ENCODE data around the gene ANXA6. TPM values are rescaled to one million over a fixed set of nuclear protein-coding genes. Genes with fewer than 3 reads are reported as not detected.

ANXA6 gene
- polyA plus RNA-seq, 1 donor (not counting 4 experiments of a cell fraction or from before 2014, with no cell fraction given): 37.0 TPM

DNA sequence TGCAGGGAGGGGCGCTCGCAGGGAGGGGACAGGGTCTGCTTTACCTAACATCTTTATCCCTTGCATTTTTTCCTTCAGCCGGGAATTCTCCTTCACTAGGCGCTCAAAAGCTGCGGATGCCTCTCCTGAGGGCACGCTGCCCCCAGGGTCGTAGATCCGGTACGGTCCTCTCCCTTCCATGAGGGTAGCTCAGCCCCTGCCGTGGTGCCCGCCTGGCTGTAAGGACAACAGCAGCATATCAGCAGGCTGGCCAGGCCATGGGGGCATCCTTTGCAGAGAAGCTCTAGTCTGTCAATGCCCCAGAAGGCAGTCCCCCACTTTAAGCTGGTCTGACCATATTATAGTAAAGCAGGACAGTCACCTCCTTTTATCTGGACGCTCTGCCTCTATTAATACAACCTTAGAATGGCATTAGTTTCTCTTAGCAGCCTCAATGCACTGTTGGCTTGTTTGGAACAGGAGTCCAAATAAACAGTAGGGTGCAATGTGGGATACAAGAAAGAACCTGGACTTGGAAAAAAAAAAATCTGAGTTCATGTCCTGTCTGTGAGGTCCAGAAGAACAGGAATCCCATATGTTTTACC, 92.6 kb downstream of the ANXA6 start:
- TF ChIP-seq, protein P1, sequence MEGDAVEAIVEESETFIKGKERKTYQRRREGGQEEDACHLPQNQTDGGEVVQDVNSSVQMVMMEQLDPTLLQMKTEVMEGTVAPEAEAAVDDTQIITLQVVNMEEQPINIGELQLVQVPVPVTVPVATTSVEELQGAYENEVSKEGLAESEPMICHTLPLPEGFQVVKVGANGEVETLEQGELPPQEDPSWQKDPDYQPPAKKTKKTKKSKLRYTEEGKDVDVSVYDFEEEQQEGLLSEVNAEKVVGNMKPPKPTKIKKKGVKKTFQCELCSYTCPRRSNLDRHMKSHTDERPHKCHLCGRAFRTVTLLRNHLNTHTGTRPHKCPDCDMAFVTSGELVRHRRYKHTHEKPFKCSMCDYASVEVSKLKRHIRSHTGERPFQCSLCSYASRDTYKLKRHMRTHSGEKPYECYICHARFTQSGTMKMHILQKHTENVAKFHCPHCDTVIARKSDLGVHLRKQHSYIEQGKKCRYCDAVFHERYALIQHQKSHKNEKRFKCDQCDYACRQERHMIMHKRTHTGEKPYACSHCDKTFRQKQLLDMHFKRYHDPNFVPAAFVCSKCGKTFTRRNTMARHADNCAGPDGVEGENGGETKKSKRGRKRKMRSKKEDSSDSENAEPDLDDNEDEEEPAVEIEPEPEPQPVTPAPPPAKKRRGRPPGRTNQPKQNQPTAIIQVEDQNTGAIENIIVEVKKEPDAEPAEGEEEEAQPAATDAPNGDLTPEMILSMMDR (optimal IDR thresholded peaks at IDR 0.05 in 1 of 3, IDR thresholded peaks at IDR 0.05 in 1 of 3, conservative IDR thresholded peaks at IDR 0.05 in 1 of 3; ENCODE audit: extremely low read depth in 1 of 3, insufficient read depth in 2 of 3, low read length in 3 of 3): no peak
- TF ChIP-seq EZH2 (IDR thresholded peaks at IDR 0.05; ENCODE audit: low read length): no peak
- no peaks in the 10 kb centered on the region for H3K27me3 ChIP-seq (ENCODE audit: control insufficient read depth, extremely low read depth, insufficient read depth, low read length)
- H4K20me1 ChIP-seq (ENCODE audit: control insufficient read depth, extremely low read depth, insufficient read depth, low read length): peaks cover 5% of the 10 kb centered on the region
- H3K79me2 ChIP-seq (ENCODE audit: control insufficient read depth, insufficient read depth, low read length): peaks cover 66% of the 10 kb centered on the region
- FAIRE-seq: no peak
- peaks cover 50 to 53% of the 10 kb centered on the region in 2 experiments for H3K36me3 ChIP-seq (ENCODE audit: control insufficient read depth in 2 of 2, extremely low read depth in 1 of 2, insufficient read depth in 2 of 2, low read length in 2 of 2)
- no peak overlapping the region for H2AFZ ChIP-seq (ENCODE audit: control insufficient read depth, low read length)
- no peak for DNase-seq (ENCODE audit: low read depth, low spot score)
- H3K4me2 ChIP-seq (ENCODE audit: control insufficient read depth, extremely low read depth, insufficient read depth, low read depth, low read length): no peak overlapping the region
- H3K27ac ChIP-seq (ENCODE audit: control insufficient read depth, insufficient read depth, low read length): no peak overlapping the region
- no peak overlapping the region for H3K9ac ChIP-seq (ENCODE audit: control insufficient read depth, extremely low read depth, insufficient read depth, low read length)
- no peaks in the 10 kb centered on the region for H3K9me3 ChIP-seq (ENCODE audit: control insufficient read depth, low read depth, low read length)
- no peaks in the 10 kb centered on the region for H3K9me1 ChIP-seq (ENCODE audit: control insufficient read depth, extremely low read depth, insufficient read depth, low read length)
- dilution Hi-C loops (cut with MboI; ENCODE audit: extremely low pct_ligation_motif_present, low sequenced_read_pairs): no loop called here
- peaks cover 4% of the 10 kb centered on the region for H3K4me1 ChIP-seq (ENCODE audit: control insufficient read depth, extremely low read depth, insufficient read depth, low read length)
- H3K4me3 ChIP-seq (ENCODE audit: control insufficient read depth in 2 of 3, extremely low read depth in 1 of 3, insufficient read depth in 2 of 3, low read depth in 1 of 3, low read length in 3 of 3): no peak overlapping the region

DNA sequence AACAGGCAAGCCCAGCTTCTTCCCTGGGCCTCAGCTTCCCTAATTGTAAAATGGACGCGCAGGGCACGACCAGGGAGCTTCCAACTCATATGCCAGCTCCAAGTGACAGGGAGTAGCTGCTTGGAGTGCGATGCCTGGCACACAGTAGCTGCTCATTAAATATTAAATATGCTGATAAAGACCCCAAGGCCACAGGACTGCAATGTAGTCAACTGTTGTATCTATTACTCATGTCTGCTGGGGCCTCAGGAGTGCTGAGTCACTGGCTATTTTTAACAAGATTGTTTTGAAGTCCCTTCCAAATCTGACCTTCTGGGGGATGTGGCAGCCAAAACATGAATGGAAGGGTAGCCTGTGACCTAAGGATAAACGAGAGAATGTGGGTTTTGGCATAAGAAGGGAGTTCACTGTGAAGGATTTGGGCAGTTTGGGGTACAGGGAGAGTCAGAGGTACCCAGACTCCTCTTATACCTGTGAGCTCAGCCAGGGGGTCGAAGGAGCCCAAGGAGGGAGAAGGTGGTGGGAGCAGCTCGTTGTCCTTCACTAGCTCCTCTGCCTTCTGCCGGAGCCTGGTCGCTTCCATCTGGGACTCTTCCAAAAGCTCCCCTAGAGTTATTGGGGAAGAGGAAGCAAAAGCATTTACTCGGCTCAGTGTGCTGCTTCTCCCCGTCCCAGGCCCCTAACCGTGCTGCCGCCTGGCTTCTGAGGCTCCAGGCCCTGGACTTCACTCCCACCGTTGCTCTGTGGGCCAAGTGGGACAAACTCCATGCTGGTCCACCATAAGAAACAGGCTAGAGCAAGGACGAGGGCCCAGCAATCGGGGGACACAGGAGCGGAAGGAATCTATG, 94.2 kb downstream of the ANXA6 start:
- Histone ChIP-seq H3K36me3 (ENCODE audit: control insufficient read depth in 2 of 2, extremely low read depth in 1 of 2, insufficient read depth in 2 of 2, low read length in 2 of 2) (peaks cover 50 to 67% of the 10 kb centered on the region in 2 experiments), H4K20me1 (ENCODE audit: control insufficient read depth, extremely low read depth, insufficient read depth, low read length) (peaks cover 4% of the 10 kb centered on the region), H3K9ac (ENCODE audit: control insufficient read depth, extremely low read depth, insufficient read depth, low read length) (no peak overlapping the region), H3K9me1 (ENCODE audit: control insufficient read depth, extremely low read depth, insufficient read depth, low read length) (no peaks in the 10 kb centered on the region), H3K27me3 (ENCODE audit: control insufficient read depth, extremely low read depth, insufficient read depth, low read length) (no peaks in the 10 kb centered on the region), H3K79me2 (ENCODE audit: control insufficient read depth, insufficient read depth, low read length) (peaks cover 52% of the 10 kb centered on the region), H3K4me3 (ENCODE audit: control insufficient read depth in 2 of 3, extremely low read depth in 1 of 3, insufficient read depth in 2 of 3, low read depth in 1 of 3, low read length in 3 of 3) (no peak overlapping the region), H2AFZ (ENCODE audit: control insufficient read depth, low read length) (no peak overlapping the region), H3K9me3 (ENCODE audit: control insufficient read depth, low read depth, low read length) (no peaks in the 10 kb centered on the region), H3K4me1 (ENCODE audit: control insufficient read depth, extremely low read depth, insufficient read depth, low read length) (peaks cover 4% of the 10 kb centered on the region), H3K27ac (ENCODE audit: control insufficient read depth, insufficient read depth, low read length) (no peak overlapping the region), H3K4me2 (ENCODE audit: control insufficient read depth, extremely low read depth, insufficient read depth, low read depth, low read length) (no peak overlapping the region)
- dilution Hi-C loops (cut with MboI; ENCODE audit: extremely low pct_ligation_motif_present, low sequenced_read_pairs): no loop called here
- no peak for FAIRE-seq
- TF ChIP-seq EZH2 (IDR thresholded peaks at IDR 0.05; ENCODE audit: low read length): no peak
- TF ChIP-seq, protein P1 (optimal IDR thresholded peaks at IDR 0.05 in 1 of 3, IDR thresholded peaks at IDR 0.05 in 1 of 3, conservative IDR thresholded peaks at IDR 0.05 in 1 of 3; ENCODE audit: extremely low read depth in 1 of 3, insufficient read depth in 2 of 3, low read length in 3 of 3): no peak
- no peak for DNase-seq (ENCODE audit: low read depth, low spot score)
